ENCODE data around the gene EPHX1.
A peak's percentile ranks its signal among the peaks of the same experiment; 100 is the strongest.

Gene EPHX1

DNA sequence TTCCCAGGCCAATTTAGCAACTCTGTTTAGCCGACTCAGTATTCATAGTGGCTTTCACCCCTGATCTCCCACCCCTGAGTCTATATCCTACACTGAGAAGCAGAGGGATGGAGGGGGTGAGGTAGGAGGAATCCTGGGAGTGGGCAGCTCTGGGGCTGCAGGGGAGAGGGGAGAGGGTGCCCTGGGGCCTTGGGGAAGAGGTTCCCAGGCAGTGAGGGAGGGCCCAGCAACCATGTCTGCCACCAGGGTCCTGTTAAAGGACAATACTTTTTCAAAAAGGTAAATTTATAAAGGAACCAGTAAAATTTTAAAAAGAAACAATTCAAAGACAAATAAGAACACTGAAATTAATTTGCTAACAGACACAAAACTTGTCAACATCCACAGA is 30.3 kb downstream of the EPHX1 start:
- peaks cover 3 to 50% of the 10 kb centered on the region in 2 donors for H3K36me3 ChIP-seq (replicated peaks in 1 of 2; ENCODE audit: control insufficient read depth in 2 of 2, insufficient read depth in 2 of 2, low read length in 2 of 2)
- H4K91ac ChIP-seq (ENCODE audit: low read depth, low read length, poor library complexity) = no peak overlapping the region
- WGBS, 2 donors (ENCODE audit: extremely low coverage in 2 of 2, insufficient read length in 2 of 2, insufficient replicate concordance in 1 of 2) = no CpG with 5 or more reads among the region's 1 CpG

GRCh38 chr1:225840713-225841112 is 30.8 kb downstream of the EPHX1 start:
- no peak overlapping the region for H3K4ac ChIP-seq (ENCODE audit: low read length)
- peaks cover 0 to 2% of the 10 kb centered on the region in 2 donors for H3K4me1 ChIP-seq (ENCODE audit: control insufficient read depth in 2 of 2, insufficient read depth in 1 of 2, low read depth in 1 of 2, low read length in 2 of 2)
- peaks cover 3 to 47% of the 10 kb centered on the region in 2 donors for H3K36me3 ChIP-seq (replicated peaks in 1 of 2; ENCODE audit: control insufficient read depth in 2 of 2, insufficient read depth in 2 of 2, low read length in 2 of 2)
- no peak overlapping the region for H3K14ac ChIP-seq (ENCODE audit: low read length)
- H3K9me3 ChIP-seq (replicated peaks in 1 of 2; ENCODE audit: control insufficient read depth in 2 of 2, insufficient read depth in 1 of 2, low read depth in 1 of 2, low read length in 2 of 2) = no peaks in the 10 kb centered on the region
- H3K9ac ChIP-seq (ENCODE audit: low read depth, low read length, poor library complexity) = no peak overlapping the region
- H3K27me3 ChIP-seq (ENCODE audit: control insufficient read depth in 3 of 3, insufficient read depth in 3 of 3, low read depth in 1 of 3, low read length in 3 of 3) = no peaks in the 10 kb centered on the region
- no peak overlapping the region for H3K4me3 ChIP-seq (ENCODE audit: low read length in 2 of 2)
- no peaks in the 10 kb centered on the region for H3K79me1 ChIP-seq (ENCODE audit: low read depth, low read length)
- no peak overlapping the region for H2BK15ac ChIP-seq (ENCODE audit: low read length)
- no peak for DNase-seq (ENCODE audit: low spot score)
- H4K8ac ChIP-seq (ENCODE audit: low read depth, low read length) = no peak overlapping the region
- no peak overlapping the region for H3K18ac ChIP-seq (ENCODE audit: low read length)
- no CpG with 5 or more reads among the region's 4 CpGs for WGBS, 2 donors (ENCODE audit: extremely low coverage in 2 of 2, insufficient read length in 2 of 2, insufficient replicate concordance in 1 of 2)
- H2BK5ac ChIP-seq (ENCODE audit: low read length) = no peak overlapping the region
- no peak overlapping the region for H2AFZ ChIP-seq (ENCODE audit: low read length)
- no peak overlapping the region for H4K91ac ChIP-seq (ENCODE audit: low read depth, low read length, poor library complexity)
- no peak overlapping the region for H2BK120ac ChIP-seq (ENCODE audit: low read depth, low read length)
- H3K4me2 ChIP-seq (ENCODE audit: insufficient read depth, low read length, poor library complexity, severe bottlenecking) = no peak overlapping the region
- H3K27ac ChIP-seq (replicated peaks; ENCODE audit: low read length) = no peak overlapping the region
- no peak overlapping the region for H3K23ac ChIP-seq (ENCODE audit: low read depth, low read length, poor library complexity)
- no peak overlapping the region for H2AK5ac ChIP-seq (ENCODE audit: low read depth, low read length)
- H2BK12ac ChIP-seq (ENCODE audit: low read length) = no peak overlapping the region

More for the DNA sequence above, 30.3 kb downstream of the EPHX1 start:
- Histone ChIP-seq H3K14ac (ENCODE audit: low read length) (no peak overlapping the region), H3K27me3 (ENCODE audit: control insufficient read depth in 3 of 3, insufficient read depth in 3 of 3, low read depth in 1 of 3, low read length in 3 of 3) (no peaks in the 10 kb centered on the region), H3K27ac (replicated peaks; ENCODE audit: low read length) (no peak overlapping the region), H2AFZ (ENCODE audit: low read length) (no peak overlapping the region), H4K8ac (ENCODE audit: low read depth, low read length) (no peak overlapping the region), H2BK5ac (ENCODE audit: low read length) (no peak overlapping the region), H2BK15ac (ENCODE audit: low read length) (no peak overlapping the region), H3K79me1 (ENCODE audit: low read depth, low read length) (no peaks in the 10 kb centered on the region), H3K9me3 (replicated peaks in 1 of 2; ENCODE audit: control insufficient read depth in 2 of 2, insufficient read depth in 1 of 2, low read depth in 1 of 2, low read length in 2 of 2) (no peaks in the 10 kb centered on the region), H3K4me1 (ENCODE audit: control insufficient read depth in 2 of 2, insufficient read depth in 1 of 2, low read depth in 1 of 2, low read length in 2 of 2) (no peaks in the 10 kb centered on the region), H2BK120ac (ENCODE audit: low read depth, low read length) (no peak overlapping the region), H3K23ac (ENCODE audit: low read depth, low read length, poor library complexity) (no peak overlapping the region), H3K18ac (ENCODE audit: low read length) (no peak overlapping the region), H3K4ac (ENCODE audit: low read length) (no peak overlapping the region), H2BK12ac (ENCODE audit: low read length) (no peak overlapping the region), H3K9ac (ENCODE audit: low read depth, low read length, poor library complexity) (no peak overlapping the region), H3K4me2 (ENCODE audit: insufficient read depth, low read length, poor library complexity, severe bottlenecking) (no peak overlapping the region), H2AK5ac (ENCODE audit: low read depth, low read length) (no peak overlapping the region), H3K4me3 (ENCODE audit: low read length in 2 of 2) (no peak overlapping the region)
- no peak for DNase-seq (ENCODE audit: low spot score)

- Histone ChIP-seq H3K4me2 (ENCODE audit: insufficient read depth, low read length, poor library complexity, severe bottlenecking) (no peak overlapping the region), H3K36me3 (replicated peaks in 1 of 2; ENCODE audit: control insufficient read depth in 2 of 2, insufficient read depth in 2 of 2, low read length in 2 of 2) (peaks cover 8 to 54% of the 10 kb centered on the region in 2 donors), H2BK5ac (ENCODE audit: low read length) (no peak overlapping the region), H2AK5ac (ENCODE audit: low read depth, low read length) (no peak overlapping the region), H2BK12ac (ENCODE audit: low read length) (no peak overlapping the region), H3K4me1 (ENCODE audit: control insufficient read depth in 2 of 2, insufficient read depth in 1 of 2, low read depth in 1 of 2, low read length in 2 of 2) (peaks cover 0 to 2% of the 10 kb centered on the region in 2 donors), H2BK120ac (ENCODE audit: low read depth, low read length) (no peak overlapping the region), H4K8ac (ENCODE audit: low read depth, low read length) (no peak overlapping the region), H3K9me3 (replicated peaks in 1 of 2; ENCODE audit: control insufficient read depth in 2 of 2, insufficient read depth in 1 of 2, low read depth in 1 of 2, low read length in 2 of 2) (no peaks in the 10 kb centered on the region), H3K9ac (ENCODE audit: low read depth, low read length, poor library complexity) (no peak overlapping the region), H2BK15ac (ENCODE audit: low read length) (no peak overlapping the region), H3K27me3 (ENCODE audit: control insufficient read depth in 3 of 3, insufficient read depth in 3 of 3, low read depth in 1 of 3, low read length in 3 of 3) (no peaks in the 10 kb centered on the region), H3K79me1 (ENCODE audit: low read depth, low read length) (no peaks in the 10 kb centered on the region), H4K91ac (ENCODE audit: low read depth, low read length, poor library complexity) (no peak overlapping the region), H3K18ac (ENCODE audit: low read length) (no peak overlapping the region), H3K27ac (replicated peaks; ENCODE audit: low read length) (no peak overlapping the region), H3K4me3 (ENCODE audit: low read length in 2 of 2) (no peak overlapping the region), H3K23ac (ENCODE audit: low read depth, low read length, poor library complexity) (peak overlapping the region; percentile 50), H3K14ac (ENCODE audit: low read length) (no peak overlapping the region), H2AFZ (ENCODE audit: low read length) (no peak overlapping the region), H3K4ac (ENCODE audit: low read length) (no peak overlapping the region)
- WGBS, 2 donors (ENCODE audit: extremely low coverage in 2 of 2, insufficient read length in 2 of 2, insufficient replicate concordance in 1 of 2) = no CpG with 5 or more reads among the region's 12 CpGs
- no peak for DNase-seq (ENCODE audit: low spot score)
Observed at GRCh38 chr1:225842074-225842473, 32.1 kb downstream of the EPHX1 start.

GRCh38 chr1:225842788-225843425 is 33.0 kb downstream of the EPHX1 start:
- WGBS, 2 donors (ENCODE audit: extremely low coverage in 2 of 2, insufficient read length in 2 of 2, insufficient replicate concordance in 1 of 2) = no CpG with 5 or more reads among the region's 6 CpGs
- no peak overlapping the region for H3K18ac ChIP-seq (ENCODE audit: low read length)
- peaks cover 0 to 2% of the 10 kb centered on the region in 2 donors for H3K4me1 ChIP-seq (ENCODE audit: control insufficient read depth in 2 of 2, insufficient read depth in 1 of 2, low read depth in 1 of 2, low read length in 2 of 2)
- no peak overlapping the region for H2BK15ac ChIP-seq (ENCODE audit: low read length)
- H3K27ac ChIP-seq (replicated peaks; ENCODE audit: low read length) = no peak overlapping the region
- H3K23ac ChIP-seq (ENCODE audit: low read depth, low read length, poor library complexity) = peak overlapping the region; percentile 50
- H2AFZ ChIP-seq (ENCODE audit: low read length) = no peak overlapping the region
- H3K9ac ChIP-seq (ENCODE audit: low read depth, low read length, poor library complexity) = no peak overlapping the region
- H2AK5ac ChIP-seq (ENCODE audit: low read depth, low read length) = no peak overlapping the region
- no peak overlapping the region for H4K8ac ChIP-seq (ENCODE audit: low read depth, low read length)
- no peak overlapping the region for H3K4ac ChIP-seq (ENCODE audit: low read length)
- H3K79me1 ChIP-seq (ENCODE audit: low read depth, low read length) = no peaks in the 10 kb centered on the region
- H4K91ac ChIP-seq (ENCODE audit: low read depth, low read length, poor library complexity) = no peak overlapping the region
- H3K27me3 ChIP-seq (ENCODE audit: control insufficient read depth in 3 of 3, insufficient read depth in 3 of 3, low read depth in 1 of 3, low read length in 3 of 3) = no peaks in the 10 kb centered on the region
- no peak overlapping the region for H3K4me3 ChIP-seq (ENCODE audit: low read length in 2 of 2)
- H2BK5ac ChIP-seq (ENCODE audit: low read length) = no peak overlapping the region
- peaks cover 9 to 58% of the 10 kb centered on the region in 2 donors for H3K36me3 ChIP-seq (replicated peaks in 1 of 2; ENCODE audit: control insufficient read depth in 2 of 2, insufficient read depth in 2 of 2, low read length in 2 of 2)
- no peak for DNase-seq (ENCODE audit: low spot score)
- H2BK12ac ChIP-seq (ENCODE audit: low read length) = no peak overlapping the region
- no peaks in the 10 kb centered on the region for H3K9me3 ChIP-seq (replicated peaks in 1 of 2; ENCODE audit: control insufficient read depth in 2 of 2, insufficient read depth in 1 of 2, low read depth in 1 of 2, low read length in 2 of 2)
- H3K4me2 ChIP-seq (ENCODE audit: insufficient read depth, low read length, poor library complexity, severe bottlenecking) = no peak overlapping the region
- H2BK120ac ChIP-seq (ENCODE audit: low read depth, low read length) = no peak overlapping the region
- no peak overlapping the region for H3K14ac ChIP-seq (ENCODE audit: low read length)

All from neuronal stem cell (in vitro differentiated cells).